ENCODE results near the gene LILRA5.
"Not testable (repeated sequence)": the region's sequence is repeated elsewhere in the genome, so short reads cannot be mapped to it uniquely, and the experiment has no call there.

Gene LILRA5

GRCh38 chr19:54281007-54281728 lies 31.8 kb downstream of the LILRA5 start, which contains the start of gene LILRB2:
TSS of gene LILRB2 (minus strand) at chr19:54281110. CDS start at chr19:54280496, 614 bp downstream.
- DNase-seq: peak in 4 of 42 donors; percentile 8 to 44 (median 32)
- intact Hi-C loops (cut with DNase I): no loop called here

- DNase-seq: peak in 9 of 42 donors; percentile 6 to 44 (median 25)
- intact Hi-C loops (cut with DNase I): not testable (repeated sequence)
These were observed 32.5 kb downstream of the LILRA5 start for GRCh38 chr19:54280441-54280840.

- DNase-seq: peak in 1 of 42 donors; percentile 12
- intact Hi-C loops (cut with DNase I): not testable (repeated sequence)
These were observed 32.9 kb downstream of the LILRA5 start for GRCh38 chr19:54280025-54280424.

GRCh38 chr19:54279406-54279962 lies 33.5 kb downstream of the LILRA5 start:
- DNase-seq: peak in 1 of 42 donors; percentile 12
- intact Hi-C loops (cut with DNase I): no loop called here

GRCh38 chr19:54278571-54279195 lies 34.3 kb downstream of the LILRA5 start:
- intact Hi-C loops (cut with DNase I): not testable (repeated sequence)

GRCh38 chr19:54278056-54278455 lies 34.9 kb downstream of the LILRA5 start:
- DNase-seq: peak in 1 of 42 donors; percentile 34
- intact Hi-C loops (cut with DNase I): not testable (repeated sequence)

More at GRCh38 chr19:54278571-54279195, 34.3 kb downstream of the LILRA5 start:
- peak in 1 of 42 donors; percentile 4 for DNase-seq

GRCh38 chr19:54277111-54277615 lies 35.8 kb downstream of the LILRA5 start:
- peak in 1 of 42 donors; percentile 5 for DNase-seq
- intact Hi-C loops (cut with DNase I): not testable (repeated sequence)

GRCh38 chr19:54275951-54276350 lies 37.0 kb downstream of the LILRA5 start:
- intact Hi-C loops (cut with DNase I): no loop called here
- peak in 1 of 42 donors; percentile 6 for DNase-seq

GRCh38 chr19:54274516-54274915 lies 38.5 kb downstream of the LILRA5 start:
- peak in 1 of 42 donors; percentile 22 for DNase-seq
- intact Hi-C loops (cut with DNase I): not testable (repeated sequence)

GRCh38 chr19:54273821-54274220 lies 39.1 kb downstream of the LILRA5 start:
- DNase-seq: no peak
- intact Hi-C loops (cut with DNase I): no loop called here

- DNase-seq: peak in 1 of 42 donors; percentile 6
- intact Hi-C loops (cut with DNase I): not testable (repeated sequence)
These were observed 40.8 kb downstream of the LILRA5 start for GRCh38 chr19:54272181-54272580.

- intact Hi-C loops (cut with DNase I): not testable (repeated sequence)
These were observed 41.4 kb downstream of the LILRA5 start for GRCh38 chr19:54271587-54271986.

GRCh38 chr19:54271106-54271505 lies 41.9 kb downstream of the LILRA5 start:
- intact Hi-C loops (cut with DNase I): no loop called here
- DNase-seq: peak in 30 of 42 donors; percentile 6 to 63 (median 36)

More at GRCh38 chr19:54271587-54271986, 41.4 kb downstream of the LILRA5 start:
- peak in 1 of 42 donors; percentile 31 for DNase-seq

- DNase-seq: no peak
- intact Hi-C loops (cut with DNase I): no loop called here
These were observed 44.0 kb downstream of the LILRA5 start for GRCh38 chr19:54268936-54269335.

GRCh38 chr19:54266133-54266532 lies 46.8 kb downstream of the LILRA5 start:
- intact Hi-C loops (cut with DNase I): no loop called here
- peak; percentile 29 to 91 (median 74) for DNase-seq

GRCh38 chr19:54262470-54262869 lies 50.5 kb downstream of the LILRA5 start:
- intact Hi-C loops (cut with DNase I): no loop called here
- DNase-seq: no peak

- no peak for DNase-seq
- intact Hi-C loops (cut with DNase I): no loop called here
These were observed 50.9 kb downstream of the LILRA5 start for GRCh38 chr19:54262066-54262465.

GRCh38 chr19:54257116-54257480 lies 55.9 kb downstream of the LILRA5 start, which contains the start of gene LILRB5:
TSS of gene LILRB5 (minus strand) at chr19:54257273. CDS start at chr19:54257193, 80 bp downstream.
- intact Hi-C loops (cut with DNase I): no loop called here
- DNase-seq: peak in 2 of 42 donors; percentile 11 to 33

Data from head of caudate nucleus (tissue), 42 donors.